ENCODE results near the gene UBD. TPM values are rescaled to one million over a fixed set of nuclear protein-coding genes. Genes with fewer than 3 reads are reported as not detected.

UBD gene
- total RNA-seq, 1 experiment from 2014 or later, result not detected

- no peak overlapping the region for H3K4me2 ChIP-seq (ENCODE audit: low read length)
- ChIA-PET POLR2A (ENCODE audit: unreplicated experiment) (no interaction called here), CTCF (no interaction called here)
- peaks cover 25% of the 10 kb centered on the region for H3K27me3 ChIP-seq (ENCODE audit: low read length)
- no peak overlapping the region for H3K27ac ChIP-seq (ENCODE audit: low read length)
- 0 out of 2 replicates have a peak, but pooled peaks cover 10% of the 10 kb centered on the region for H3K9me3 ChIP-seq (ENCODE audit: low read length)
- intact Hi-C loops (cut with micrococcal nuclease), result no loop called here
- peaks cover 4% of the 10 kb centered on the region; the same call in 1 of the 2 replicates for H3K4me1 ChIP-seq (ENCODE audit: insufficient read depth, low read length)
- no TSS peak for BruUV-seq (replicated peaks)
- H4K20me1 ChIP-seq (ENCODE audit: low read length), result no peaks in the 10 kb centered on the region
- H3K9ac ChIP-seq (ENCODE audit: low read length), result no peak overlapping the region
- ATAC-seq (no peak), DNase-seq (no peak)
- no peak overlapping the region for H2AFZ ChIP-seq (ENCODE audit: low read length)
- TF ChIP-seq EZH2phosphoT487 (IDR thresholded peaks at IDR 0.05; ENCODE audit: borderline replicate concordance, low read length), result no peak
- TF ChIP-seq, protein P1, sequence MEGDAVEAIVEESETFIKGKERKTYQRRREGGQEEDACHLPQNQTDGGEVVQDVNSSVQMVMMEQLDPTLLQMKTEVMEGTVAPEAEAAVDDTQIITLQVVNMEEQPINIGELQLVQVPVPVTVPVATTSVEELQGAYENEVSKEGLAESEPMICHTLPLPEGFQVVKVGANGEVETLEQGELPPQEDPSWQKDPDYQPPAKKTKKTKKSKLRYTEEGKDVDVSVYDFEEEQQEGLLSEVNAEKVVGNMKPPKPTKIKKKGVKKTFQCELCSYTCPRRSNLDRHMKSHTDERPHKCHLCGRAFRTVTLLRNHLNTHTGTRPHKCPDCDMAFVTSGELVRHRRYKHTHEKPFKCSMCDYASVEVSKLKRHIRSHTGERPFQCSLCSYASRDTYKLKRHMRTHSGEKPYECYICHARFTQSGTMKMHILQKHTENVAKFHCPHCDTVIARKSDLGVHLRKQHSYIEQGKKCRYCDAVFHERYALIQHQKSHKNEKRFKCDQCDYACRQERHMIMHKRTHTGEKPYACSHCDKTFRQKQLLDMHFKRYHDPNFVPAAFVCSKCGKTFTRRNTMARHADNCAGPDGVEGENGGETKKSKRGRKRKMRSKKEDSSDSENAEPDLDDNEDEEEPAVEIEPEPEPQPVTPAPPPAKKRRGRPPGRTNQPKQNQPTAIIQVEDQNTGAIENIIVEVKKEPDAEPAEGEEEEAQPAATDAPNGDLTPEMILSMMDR (conservative IDR thresholded peaks at IDR 0.05; ENCODE audit: low read depth, low read length), result no peak
- no peak for TF ChIP-seq EZH2 (IDR thresholded peaks at IDR 0.05; ENCODE audit: low read length, unreplicated experiment)
- no peaks in the 10 kb centered on the region for H3K9me2 ChIP-seq (replicated peaks; ENCODE audit: low read length)
- no peaks in the 10 kb centered on the region for H3K79me2 ChIP-seq (ENCODE audit: low read length)
- H3K4me3 ChIP-seq (ENCODE audit: low read length), result no peak overlapping the region
- H3F3A ChIP-seq (ENCODE audit: low read length, unreplicated experiment), result no peaks in the 10 kb centered on the region
- no peaks in the 10 kb centered on the region for H3K36me3 ChIP-seq (ENCODE audit: low read depth, low read length)
Measured at GRCh38 chr6:29521006-29521680, 38.4 kb downstream of the UBD start.

- Histone ChIP-seq H2AFZ (ENCODE audit: low read length) (no peak overlapping the region), H3K4me1 (ENCODE audit: insufficient read depth, low read length) (peaks cover 8% of the 10 kb centered on the region; the same call in 1 of the 2 replicates), H3K9me3 (ENCODE audit: low read length) (0 out of 2 replicates have a peak, but pooled peaks cover 10% of the 10 kb centered on the region), H3K27me3 (ENCODE audit: low read length) (peaks cover 16% of the 10 kb centered on the region), H3K27ac (ENCODE audit: low read length) (no peak overlapping the region), H3K9me2 (replicated peaks; ENCODE audit: low read length) (no peaks in the 10 kb centered on the region), H3K79me2 (ENCODE audit: low read length) (no peaks in the 10 kb centered on the region), H3K36me3 (ENCODE audit: low read depth, low read length) (no peaks in the 10 kb centered on the region), H3F3A (ENCODE audit: low read length, unreplicated experiment) (no peaks in the 10 kb centered on the region), H4K20me1 (ENCODE audit: low read length) (no peaks in the 10 kb centered on the region), H3K4me3 (ENCODE audit: low read length) (no peak overlapping the region), H3K4me2 (ENCODE audit: low read length) (no peak overlapping the region), H3K9ac (ENCODE audit: low read length) (no peak overlapping the region)
- CTCF ChIA-PET, result no interaction called here
- no peak for ATAC-seq
- TF ChIP-seq EZH2phosphoT487 (IDR thresholded peaks at IDR 0.05; ENCODE audit: borderline replicate concordance, low read length) (no peak), EZH2 (IDR thresholded peaks at IDR 0.05; ENCODE audit: low read length, unreplicated experiment) (no peak)
- TF ChIP-seq, protein P1 (conservative IDR thresholded peaks at IDR 0.05; ENCODE audit: low read depth, low read length), result no peak
- POLR2A ChIA-PET (ENCODE audit: unreplicated experiment), result no interaction called here
- no TSS peak for BruUV-seq (replicated peaks)
- DNase-seq, result no peak
- intact Hi-C loops (cut with micrococcal nuclease), result no loop called here
Measured at GRCh38 chr6:29520232-29520631, 39.3 kb downstream of the UBD start.

GRCh38 chr6:29519291-29520010, 40.1 kb downstream of the UBD start:
- ATAC-seq (no peak), DNase-seq (no peak)
- H3K27ac ChIP-seq (ENCODE audit: low read length), result no peak overlapping the region
- POLR2A ChIA-PET (ENCODE audit: unreplicated experiment), result no interaction called here
- no TSS peak for BruUV-seq (replicated peaks)
- H3K4me3 ChIP-seq (ENCODE audit: low read length), result no peak overlapping the region
- TF ChIP-seq EZH2 (IDR thresholded peaks at IDR 0.05; ENCODE audit: low read length, unreplicated experiment) (no peak), EZH2phosphoT487 (IDR thresholded peaks at IDR 0.05; ENCODE audit: borderline replicate concordance, low read length) (no peak)
- TF ChIP-seq, protein P1 (conservative IDR thresholded peaks at IDR 0.05; ENCODE audit: low read depth, low read length), result no peak
- no peaks in the 10 kb centered on the region for H3K79me2 ChIP-seq (ENCODE audit: low read length)
- 0 out of 2 replicates have a peak, but pooled peaks cover 10% of the 10 kb centered on the region for H3K9me3 ChIP-seq (ENCODE audit: low read length)
- H3K4me2 ChIP-seq (ENCODE audit: low read length), result no peak overlapping the region
- CTCF ChIA-PET, result no interaction called here
- no peaks in the 10 kb centered on the region for H4K20me1 ChIP-seq (ENCODE audit: low read length)
- H3K36me3 ChIP-seq (ENCODE audit: low read depth, low read length), result no peaks in the 10 kb centered on the region
- intact Hi-C loops (cut with micrococcal nuclease), result no loop called here
- H3K9me2 ChIP-seq (replicated peaks; ENCODE audit: low read length), result no peaks in the 10 kb centered on the region
- H3K9ac ChIP-seq (ENCODE audit: low read length), result no peak overlapping the region
- H3F3A ChIP-seq (ENCODE audit: low read length, unreplicated experiment), result no peaks in the 10 kb centered on the region
- H3K4me1 ChIP-seq (ENCODE audit: insufficient read depth, low read length), result peaks cover 8% of the 10 kb centered on the region; the same call in 1 of the 2 replicates
- peaks cover 8% of the 10 kb centered on the region; the same call in 1 of the 2 replicates for H3K27me3 ChIP-seq (ENCODE audit: low read length)
- H2AFZ ChIP-seq (ENCODE audit: low read length), result no peak overlapping the region

Data from PC-3 (cell line).